Heart right ventricle (tissue), 16 donors: ENCODE data around the gene DSG2. TPM values are rescaled to one million over a fixed set of nuclear protein-coding genes. Genes with fewer than 3 reads are reported as not detected.

Experiments used
- ATAC-seq, 8 donors: fragments of 200-7000 bp; cut with Tn5 transposase; one replicate each; pipeline ENCODE4 v1.9.1; 2020; ENCODE audit warnings: mild to moderate bottlenecking in 8 of 8, moderate library complexity in 8 of 8, moderate number of reproducible peaks in 1 of 8
- DNase-seq, 2 donors: peaks; one replicate each; pipeline ENCODE4 v3.0.0-alpha.2; 2020
- H3K27ac ChIP-seq, 10 donors: fragments of 200-600 bp; sonication (generic) in 2 of 10; one replicate each; pipeline versions ENCODE4 v1.5.0 to v1.8.0; 2020 to 2022; ENCODE audit warnings: mild to moderate bottlenecking in 3 of 10
- H3K27me3 ChIP-seq, 7 donors: fragments of 200-600 bp; one replicate each; pipeline ENCODE4 v1.8.0; 2021 to 2022; ENCODE audit warnings: mild to moderate bottlenecking in 2 of 7
- H3K36me3 ChIP-seq, 9 donors: fragments of 200-600 bp; sonication (generic) in 1 of 9; one replicate each; pipeline versions ENCODE4 v1.5.0 to v1.8.0; 2020 to 2022; ENCODE audit warnings: mild to moderate bottlenecking in 2 of 9
- H3K4me1 ChIP-seq, 9 donors: fragments of 200-600 bp; sonication (generic) in 1 of 9; one replicate each; pipeline versions ENCODE4 v1.5.0 to v1.8.0; 2020 to 2022; ENCODE audit warnings: mild to moderate bottlenecking in 4 of 9
- H3K4me3 ChIP-seq, 10 donors: fragments of 200-600 bp; sonication (generic) in 2 of 10; one replicate each; pipeline versions ENCODE4 v1.5.0 to v1.8.0; 2020 to 2022; ENCODE audit warnings: mild to moderate bottlenecking in 7 of 10, moderate library complexity in 2 of 10
- H3K9me3 ChIP-seq, 11 donors: fragments of 200-600 bp in 10 of 11; sonication (generic) in 2 of 11; one replicate each; pipeline versions ENCODE4 v1.5.0 to v1.8.0; 2013 to 2022; ENCODE audit warnings: mild to moderate bottlenecking in 2 of 11, control low read depth in 1 of 11, moderate library complexity in 1 of 11
- CTCF ChIP-seq, 9 donors: fragments of 200-600 bp; sonication (generic) in 2 of 9; IDR thresholded peaks; one replicate each; pipeline versions ENCODE4 v1.5.0 to v1.8.0; 2021 to 2022; ENCODE audit warnings: antibody characterized with exemption in 9 of 9, mild to moderate bottlenecking in 5 of 9, moderate library complexity in 1 of 9
- WGBS, 2 donors: extraction: QIAGEN DNeasy Blood & Tissue Kit; methylation state at CpG; one replicate each; pipeline ENCODE4 v1.1.7; 2013; ENCODE audit warnings: inconsistent platforms in 1 of 2; 5-methylcytosine and 5-hydroxymethylcytosine counted together
- intact Hi-C, 10 donors: fragments of 100-400 bp; cut with DNase I; formaldehyde crosslinking; loops; one replicate each; pipeline versions ENCODE4 v1.11.1 to v1.14.2; 2022
- polyA plus RNA-seq, 2 donors: library from polyadenylated mRNA; stranded (reverse); fragments of 200-250 nt; gene quantifications; one replicate each; pipeline ENCODE4 v1.2.3, GENCODE V29; 2013
- total RNA-seq, 10 donors: library from RNA; stranded (reverse); fragmentation: NEBNext Ultra II Directional in 3 of 10; extraction: Animal tissue kit (Norgen Biotek cat#: 25700) in 3 of 10; gene quantifications; one replicate each; pipeline versions ENCODE4 v1.2.1 to v1.2.4, GENCODE V29; 2021 to 2023
- donor health status: Arrhythmogenic right ventricular cardiomyopathy.
- donor health status: ischemic (EF 13 %, LVEDD 7.1; RV severe dilation, severe dysfunction).
- donor health status: healthy with polysubstance abuse.
- donor health status: DM: no; HTN: yes; CAD: no.
- donor health status: DM: no; HTN: no; CAD: no.
- donor health status: ischemic (EF 25% LVEDD 6.9; RV normal size, moderate dysfunction).
- donor health status: ischemic (EF 25% LVEDD 5.7; RV mildly dilated, moderate dysfunction).
- donor health status: healthy.
- donor health status: DM: yes; HTN: yes; CAD: no.
- donor health status: Ischemic cardiomyopathy.
- donor health status: ischemic (EF 35%, LVEDD 5.7; RV mildly dilated, moderate dysfunction).
- donor health status: nonischemic (EF 11% LVEDD 7.7; RV severe dilation, severe dysfunction).
- donor health status: DM: yes; HTN: yes; CAD: no.
- donor health status: PGD.
- donor health status: ischemic (EF 29% LVEDD 5.4; RV normal size, mild dysfunction).
- donor health status: nonischemic (EF 23%, LVEDD 6.1; RV moderate dilation, normal function).

DSG2 gene
- total and polyA plus RNA-seq, 12 donors = 7.6 to 53.8 (median 39.9) TPM

GRCh38 chr18:31484461-31484860, 13.5 kb upstream of the DSG2 start:
- no peaks in the 10 kb centered on the region for H3K27me3 ChIP-seq
- H3K4me3 ChIP-seq = no peak overlapping the region

GRCh38 chr18:31486165-31486564, 11.8 kb upstream of the DSG2 start:
- intact Hi-C loops = no loop called here
- TF ChIP-seq CTCF (IDR thresholded peaks at IDR 0.05) = no peak
- no peaks in the 10 kb centered on the region for H3K27me3 ChIP-seq

More at GRCh38 chr18:31484461-31484860, 13.5 kb upstream of the DSG2 start:
- no peaks in the 10 kb centered on the region for H3K4me1 ChIP-seq
- no peak for DNase-seq
- H3K36me3 ChIP-seq = no peaks in the 10 kb centered on the region
- ATAC-seq = no peak
- WGBS, 2 donors = 81 to 89% methylated on average over 1 of the region's 1 CpG
- intact Hi-C loops = no loop called here
- TF ChIP-seq CTCF (IDR thresholded peaks at IDR 0.05) = no peak
- no peak overlapping the region for H3K27ac ChIP-seq
- no peaks in the 10 kb centered on the region for H3K9me3 ChIP-seq

GRCh38 chr18:31487246-31488015, 10.5 kb upstream of the DSG2 start:
- no peak for TF ChIP-seq CTCF (IDR thresholded peaks at IDR 0.05)
- Histone ChIP-seq H3K4me1 (no peaks in the 10 kb centered on the region), H3K9me3 (no peaks in the 10 kb centered on the region), H3K36me3 (no peaks in the 10 kb centered on the region), H3K4me3 (no peak overlapping the region), H3K27ac (no peak overlapping the region), H3K27me3 (no peaks in the 10 kb centered on the region)
- ATAC-seq (no peak), DNase-seq (no peak)
- 83 to 85% methylated on average over 9 of the region's 9 CpGs for WGBS, 2 donors
- intact Hi-C loops = no loop called here

More at GRCh38 chr18:31486165-31486564, 11.8 kb upstream of the DSG2 start:
- Histone ChIP-seq H3K36me3 (no peaks in the 10 kb centered on the region), H3K4me3 (no peak overlapping the region), H3K27ac (no peak overlapping the region), H3K9me3 (no peaks in the 10 kb centered on the region), H3K4me1 (no peaks in the 10 kb centered on the region)
- WGBS, 2 donors = 63 to 74% methylated on average over 2 of the region's 2 CpGs
- DNase-seq (no peak), ATAC-seq (no peak)

- DNase-seq (no peak), ATAC-seq (no peak)
- H3K9me3 ChIP-seq = no peaks in the 10 kb centered on the region
- H3K4me1 ChIP-seq = no peaks in the 10 kb centered on the region
- H3K4me3 ChIP-seq = no peak overlapping the region
- intact Hi-C loops = no loop called here
- H3K27me3 ChIP-seq = no peaks in the 10 kb centered on the region
- no peak overlapping the region for H3K27ac ChIP-seq
- WGBS, 2 donors = 93 to 100% methylated on average over 1 of the region's 1 CpG
- no peak for TF ChIP-seq CTCF (IDR thresholded peaks at IDR 0.05)
- H3K36me3 ChIP-seq = no peaks in the 10 kb centered on the region
These were observed 8.7 kb upstream of the DSG2 start for GRCh38 chr18:31489311-31489710.
